Aorta (tissue), 5 donors: Measurements from ENCODE around the gene CDC6. TPM values are rescaled to one million over a fixed set of nuclear protein-coding genes. Genes with fewer than 3 reads are reported as not detected.

Source experiments
- ATAC-seq: fragments of 200-7000 bp; cut with Tn5 transposase; one replicate; pipeline ENCODE4 v1.9.1; 2022; ENCODE audit warnings: moderate library complexity; ENCODE audit not compliant: low FRiP score
- DNase-seq, 2 donors: peaks; one replicate each; pipeline ENCODE4 v3.0.0-alpha.2; 2020
- H3K27ac ChIP-seq, 2 donors: one replicate each; pipeline ENCODE4 v1.5.1; 2013; ENCODE audit warnings: low read length in 2 of 2, mild to moderate bottlenecking in 2 of 2, moderate library complexity in 2 of 2, control low read depth in 1 of 2, inconsistent platforms in 1 of 2, low read depth in 1 of 2
- H3K27me3 ChIP-seq, 2 donors: one replicate each; pipeline ENCODE4 v1.6.1; 2013; ENCODE audit warnings: control low read depth in 1 of 2, low read length in 1 of 2, mild to moderate bottlenecking in 1 of 2, moderate library complexity in 1 of 2; ENCODE audit not compliant: insufficient read depth in 2 of 2, control insufficient read depth in 1 of 2
- H3K36me3 ChIP-seq, 2 donors: one replicate each; pipeline ENCODE4 v1.6.1; 2013; ENCODE audit warnings: control low read depth in 1 of 2, low read length in 1 of 2, mild to moderate bottlenecking in 1 of 2; ENCODE audit not compliant: insufficient read depth in 2 of 2, control insufficient read depth in 1 of 2
- H3K4me1 ChIP-seq, 2 donors: one replicate each; pipeline ENCODE4 v1.6.1; 2013; ENCODE audit warnings: low read length in 2 of 2, control low read depth in 1 of 2, mild to moderate bottlenecking in 1 of 2, moderate library complexity in 1 of 2; ENCODE audit not compliant: insufficient read depth in 2 of 2, control insufficient read depth in 1 of 2
- H3K4me3 ChIP-seq, 2 donors: one replicate each; pipeline ENCODE4 v1.5.1; 2013; ENCODE audit warnings: low read length in 2 of 2, control low read depth in 1 of 2, mild to moderate bottlenecking in 1 of 2
- H3K9me3 ChIP-seq: one replicate; pipeline ENCODE4 v1.6.1; 2013; ENCODE audit warnings: mild to moderate bottlenecking, low read length; ENCODE audit not compliant: control insufficient read depth
- WGBS, 2 donors: extraction: QIAGEN DNeasy Blood & Tissue Kit; methylation state at CpG; one replicate each; pipeline ENCODE4 v1.1.7; 2013; 5-methylcytosine and 5-hydroxymethylcytosine counted together
- intact Hi-C, 2 donors: fragments of 100-400 bp; cut with DNase I; formaldehyde crosslinking; loops; one replicate each; pipeline versions ENCODE4 v1.14.2 to v1.15.0; 2022
- long read RNA-seq, 2 donors: library from polyadenylated mRNA; unstranded; transcript quantifications; one replicate each; pipeline ENCODE4 v2.0.0, GENCODE V29; 2020 to 2021
- polyA plus RNA-seq, 2 donors: library from polyadenylated mRNA; stranded (reverse); fragments of 200-250 nt; gene quantifications; one replicate each; pipeline ENCODE4 v1.2.3, GENCODE V29; 2013
- total RNA-seq, 2 donors: library from RNA; stranded (reverse); fragmentation: NEBNext Ultra II Directional; extraction: Animal tissue kit (Norgen Biotek cat#: 25700); gene quantifications; one replicate each; pipeline ENCODE4 v1.2.1, GENCODE V29; 2021
- donor health status: healthy with polysubstance abuse.
- donor health status: Bipolar disorder and iron deficiency.
- donor health status: DM: no; HTN: no; CAD: no.
- donor health status: DM: no; HTN: no; CAD: no.
- donor health status: DM: yes; HTN: yes; CAD: no.

Gene CDC6, protein sequence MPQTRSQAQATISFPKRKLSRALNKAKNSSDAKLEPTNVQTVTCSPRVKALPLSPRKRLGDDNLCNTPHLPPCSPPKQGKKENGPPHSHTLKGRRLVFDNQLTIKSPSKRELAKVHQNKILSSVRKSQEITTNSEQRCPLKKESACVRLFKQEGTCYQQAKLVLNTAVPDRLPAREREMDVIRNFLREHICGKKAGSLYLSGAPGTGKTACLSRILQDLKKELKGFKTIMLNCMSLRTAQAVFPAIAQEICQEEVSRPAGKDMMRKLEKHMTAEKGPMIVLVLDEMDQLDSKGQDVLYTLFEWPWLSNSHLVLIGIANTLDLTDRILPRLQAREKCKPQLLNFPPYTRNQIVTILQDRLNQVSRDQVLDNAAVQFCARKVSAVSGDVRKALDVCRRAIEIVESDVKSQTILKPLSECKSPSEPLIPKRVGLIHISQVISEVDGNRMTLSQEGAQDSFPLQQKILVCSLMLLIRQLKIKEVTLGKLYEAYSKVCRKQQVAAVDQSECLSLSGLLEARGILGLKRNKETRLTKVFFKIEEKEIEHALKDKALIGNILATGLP
- total RNA-seq (1 to 10 TPM; 1.7 to 2.5 TPM), polyA plus RNA-seq (1 to 10 TPM in 1 of 2 donors, under 1 TPM in 1; 0.38 to 1.6 TPM)
- long read RNA-seq, donor 1, full-length matches to known transcripts = 2 of 5 reads
- long read RNA-seq, donor 1, partial matches to known transcripts = 2 of 5 reads
- long read RNA-seq, donor 1, other reads (novel, unspliced or antisense) = 1 of 5 reads
- long read RNA-seq, donor 2, partial matches to known transcripts = 1 of 1 reads
- long read RNA-seq, donor 2, other reads (novel, unspliced or antisense) = 0 of 1 reads

DNA sequence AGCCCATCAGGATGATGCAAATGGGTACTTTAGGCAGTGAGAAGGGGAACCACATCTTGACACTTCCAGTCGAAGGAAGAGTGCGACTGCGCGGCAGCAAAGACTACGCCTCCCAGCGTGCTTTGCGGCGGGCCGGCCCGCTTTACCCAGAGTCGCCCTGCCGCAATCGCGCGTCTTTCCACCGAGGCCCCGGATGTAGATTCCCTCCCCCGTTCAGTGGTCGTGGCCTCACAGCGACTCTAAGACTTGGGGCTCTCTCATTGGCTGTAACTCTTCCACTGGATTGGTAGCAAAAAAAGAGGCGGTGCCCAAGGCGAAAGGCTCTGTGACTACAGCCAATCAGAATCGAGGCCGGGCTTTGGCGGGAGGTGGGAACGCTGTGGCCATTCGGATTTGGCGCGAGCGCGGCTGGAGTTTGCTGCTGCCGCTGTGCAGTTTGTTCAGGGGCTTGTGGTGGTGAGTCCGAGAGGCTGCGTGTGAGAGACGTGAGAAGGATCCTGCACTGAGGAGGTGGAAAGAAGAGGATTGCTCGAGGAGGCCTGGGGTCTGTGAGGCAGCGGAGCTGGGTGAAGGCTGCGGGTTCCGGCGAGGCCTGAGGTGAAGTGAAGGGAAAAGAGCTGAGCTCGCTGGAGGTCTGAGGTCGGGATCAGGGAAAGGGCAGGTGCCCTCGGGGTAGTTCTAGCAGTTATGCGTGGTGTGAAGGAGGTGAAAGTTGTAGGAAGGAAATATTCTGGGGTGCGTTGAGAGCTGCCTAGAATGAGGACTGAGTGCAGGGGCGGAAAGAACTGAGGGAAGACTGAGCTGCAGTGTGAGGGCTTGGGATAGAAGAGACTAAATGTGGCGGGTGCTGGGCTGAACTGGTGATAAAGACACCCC is at the start of gene CDC6:
Gene CDC6 (plus strand): TSS at position 386 of the 876 bp plus-strand sequence. CDS start 1,542 bp downstream, outside the sequence.
- H3K4me1 ChIP-seq = peaks cover 0 to 5% of the 10 kb centered on the region in 2 donors
- intact Hi-C loops = loop anchor here in 1 of 2 donors (10.0 kb wide), 2 partner anchors 183 to 273 kb away; partner anchors contain the start of genes CSF3 and NR1D1
- H3K9me3 ChIP-seq = no peaks in the 10 kb centered on the region
- DNase-seq = peak; percentile 99
- no peak within 1 kb of the TSS for H3K27ac ChIP-seq
- H3K27me3 ChIP-seq = no peaks in the 10 kb centered on the region
- peak; percentile 98 for ATAC-seq
- 0 to 1% methylated on average over 47 of the region's 47 CpGs for WGBS, 2 donors
- H3K36me3 ChIP-seq = no peaks in the 10 kb centered on the region
- peak within 1 kb of the TSS in 1 of 2 donors; percentile 12 for H3K4me3 ChIP-seq

GRCh38 chr17:40241252-40241834 is 46.3 kb upstream of the CDC6 start:
- H3K27ac ChIP-seq = no peak overlapping the region
- no peak overlapping the region for H3K4me3 ChIP-seq
- no peaks in the 10 kb centered on the region for H3K9me3 ChIP-seq
- no peaks in the 10 kb centered on the region for H3K27me3 ChIP-seq
- no peak for DNase-seq
- H3K36me3 ChIP-seq = no peaks in the 10 kb centered on the region
- no peaks in the 10 kb centered on the region for H3K4me1 ChIP-seq
- ATAC-seq = no peak
- intact Hi-C loops = no loop called here
- 42 to 43% methylated on average over 4 of the region's 4 CpGs for WGBS, 2 donors

DNA sequence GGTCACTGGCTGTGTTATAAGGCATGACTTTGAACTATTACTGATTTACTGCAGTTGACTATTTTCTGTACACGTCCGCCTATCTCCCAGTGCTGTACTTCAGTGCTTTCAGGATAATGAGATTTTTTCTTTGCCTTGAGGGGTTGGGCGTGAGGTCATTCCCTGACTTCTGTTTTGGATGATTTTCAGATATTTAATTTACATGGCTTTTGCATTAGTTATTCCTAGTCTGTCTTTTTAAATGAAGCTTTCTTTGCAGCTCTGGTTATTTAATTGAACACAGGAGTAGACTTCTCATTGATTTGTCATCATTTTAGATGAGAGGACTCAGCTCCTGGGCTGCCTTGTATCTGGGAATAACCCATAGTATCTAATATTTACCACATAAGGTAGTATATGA is 44.9 kb upstream of the CDC6 start:
- DNase-seq (no peak), ATAC-seq (no peak)
- no peaks in the 10 kb centered on the region for H3K9me3 ChIP-seq
- no peaks in the 10 kb centered on the region for H3K36me3 ChIP-seq
- intact Hi-C loops = no loop called here
- H3K4me1 ChIP-seq = no peaks in the 10 kb centered on the region
- H3K4me3 ChIP-seq = no peak overlapping the region
- WGBS, 2 donors = 85 to 90% methylated on average over 3 of the region's 3 CpGs
- no peaks in the 10 kb centered on the region for H3K27me3 ChIP-seq
- no peak overlapping the region for H3K27ac ChIP-seq

DNA sequence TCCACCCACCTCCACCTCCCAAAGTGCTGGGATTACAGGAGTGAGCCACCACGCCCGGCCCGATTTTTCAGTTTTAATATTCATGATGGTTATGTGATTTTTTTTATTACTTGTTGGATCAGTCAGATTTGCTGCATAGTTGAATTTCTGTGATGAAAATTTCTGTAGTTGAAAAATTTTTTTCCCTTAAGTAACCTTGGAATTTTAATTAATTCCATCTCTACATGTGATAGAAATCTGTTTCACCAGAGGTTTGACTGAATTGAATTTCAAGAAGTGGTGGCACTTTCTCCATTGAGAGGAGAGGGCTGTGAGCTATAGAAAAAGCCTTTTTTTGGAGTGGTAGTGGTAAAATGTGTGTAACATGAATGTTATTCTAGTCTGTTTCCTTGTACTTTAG is 43.9 kb upstream of the CDC6 start:
- DNase-seq (no peak), ATAC-seq (no peak)
- WGBS, 2 donors = 89 to 93% methylated on average over 3 of the region's 3 CpGs
- no peak overlapping the region for H3K4me3 ChIP-seq
- no peaks in the 10 kb centered on the region for H3K9me3 ChIP-seq
- intact Hi-C loops = no loop called here
- H3K27ac ChIP-seq = no peak overlapping the region
- H3K4me1 ChIP-seq = no peaks in the 10 kb centered on the region
- H3K27me3 ChIP-seq = no peaks in the 10 kb centered on the region
- H3K36me3 ChIP-seq = no peaks in the 10 kb centered on the region

DNA sequence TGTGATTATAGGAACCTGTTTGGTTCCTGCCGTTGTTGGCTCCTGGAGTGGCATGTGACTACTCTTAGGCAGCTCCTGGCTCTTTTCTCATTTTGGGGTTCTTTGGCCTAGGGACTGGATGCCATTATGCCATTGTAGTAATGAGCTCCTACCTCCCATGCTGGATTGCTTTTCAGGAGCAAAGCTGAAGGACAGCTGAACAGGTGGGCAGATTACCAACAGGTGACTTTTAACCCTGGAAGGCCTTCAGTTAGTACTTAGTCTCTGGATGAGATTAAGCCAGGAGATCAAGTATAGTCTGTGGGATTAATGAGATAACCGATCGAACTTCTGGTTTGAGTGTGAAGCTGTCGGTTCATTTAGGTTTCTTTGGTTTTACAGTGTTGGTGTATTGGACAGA is 43.4 kb upstream of the CDC6 start:
- H3K27me3 ChIP-seq = no peaks in the 10 kb centered on the region
- H3K4me3 ChIP-seq = no peak overlapping the region
- WGBS, 2 donors = 75 to 76% methylated on average over 4 of the region's 4 CpGs
- no peak overlapping the region for H3K27ac ChIP-seq
- no peaks in the 10 kb centered on the region for H3K36me3 ChIP-seq
- DNase-seq (no peak), ATAC-seq (no peak)
- H3K4me1 ChIP-seq = no peaks in the 10 kb centered on the region
- H3K9me3 ChIP-seq = no peaks in the 10 kb centered on the region
- intact Hi-C loops = no loop called here

- no peak overlapping the region for H3K4me3 ChIP-seq
- no peak for DNase-seq
- no peak overlapping the region for H3K27ac ChIP-seq
- WGBS, 2 donors = 86 to 89% methylated on average over 7 of the region's 7 CpGs
- intact Hi-C loops = no loop called here
- H3K27me3 ChIP-seq = no peaks in the 10 kb centered on the region
- no peaks in the 10 kb centered on the region for H3K4me1 ChIP-seq
- H3K9me3 ChIP-seq = no peaks in the 10 kb centered on the region
- ATAC-seq = no peak
- no peaks in the 10 kb centered on the region for H3K36me3 ChIP-seq
Observed at GRCh38 chr17:40247926-40248495, 39.7 kb upstream of the CDC6 start.

DNA sequence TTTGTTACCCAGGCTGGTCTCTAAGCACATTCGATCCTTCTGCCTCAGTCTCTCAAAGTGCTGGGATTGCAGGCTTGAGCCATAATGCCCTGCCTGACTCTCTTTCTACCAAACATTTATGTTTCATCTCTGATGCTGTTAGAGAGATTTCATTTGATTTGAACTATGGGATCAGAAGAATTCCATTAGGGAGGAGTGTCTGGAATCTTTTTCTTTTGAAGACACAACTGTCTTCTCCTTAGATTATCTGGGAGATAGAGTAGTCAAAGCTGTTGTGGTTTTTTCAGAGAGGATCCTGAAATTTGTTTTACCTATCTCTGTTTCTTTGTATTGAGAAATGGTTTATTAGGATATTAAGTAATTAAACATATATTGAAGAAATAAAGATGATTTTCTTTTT is 39.2 kb upstream of the CDC6 start:
- no peaks in the 10 kb centered on the region for H3K27me3 ChIP-seq
- no peak overlapping the region for H3K4me3 ChIP-seq
- intact Hi-C loops = no loop called here
- no peak overlapping the region for H3K27ac ChIP-seq
- ATAC-seq (no peak), DNase-seq (no peak)
- no peaks in the 10 kb centered on the region for H3K36me3 ChIP-seq
- no peaks in the 10 kb centered on the region for H3K4me1 ChIP-seq
- WGBS, 2 donors = 96 to 98% methylated on average over 1 of the region's 1 CpG
- no peaks in the 10 kb centered on the region for H3K9me3 ChIP-seq

GRCh38 chr17:40251576-40251975 is 36.1 kb upstream of the CDC6 start:
- Histone ChIP-seq H3K4me1 (no peaks in the 10 kb centered on the region), H3K9me3 (no peaks in the 10 kb centered on the region), H3K36me3 (no peaks in the 10 kb centered on the region), H3K27me3 (no peaks in the 10 kb centered on the region), H3K4me3 (no peak overlapping the region), H3K27ac (no peak overlapping the region)
- intact Hi-C loops = no loop called here
- no peak for DNase-seq
- ATAC-seq = peak; percentile 78
